NCI-H146 (cell line): ENCODE data around the gene CRIM1.
A peak's percentile ranks its signal among the peaks of the same experiment; 100 is the strongest.

ENCODE experiments used
- DNase-seq: peaks from one replicate; lab custom pipeline; 2025; lab: John Stamatoyannopoulos, UW

CRIM1 gene

GRCh38 chr2:36456227-36457175, 100.9 kb downstream of the CRIM1 start:
- DNase-seq = no peak

GRCh38 chr2:36458106-36458505, 102.5 kb downstream of the CRIM1 start:
- no peak for DNase-seq

- DNase-seq = peak; percentile 29
These were observed 104.2 kb downstream of the CRIM1 start for GRCh38 chr2:36459725-36460137.

GRCh38 chr2:36461039-36461681, 105.6 kb downstream of the CRIM1 start:
- DNase-seq = no peak

- DNase-seq = no peak
These were observed 106.8 kb downstream of the CRIM1 start for GRCh38 chr2:36462311-36462935.

GRCh38 chr2:36463365-36463764, 107.8 kb downstream of the CRIM1 start:
- no peak for DNase-seq

GRCh38 chr2:36464006-36464721, 108.6 kb downstream of the CRIM1 start:
- no peak for DNase-seq

- DNase-seq = no peak
These were observed 110.6 kb downstream of the CRIM1 start for GRCh38 chr2:36466135-36466534.

GRCh38 chr2:36468463-36469105, 113.0 kb downstream of the CRIM1 start:
- no peak for DNase-seq

- no peak for DNase-seq
These were observed 113.5 kb downstream of the CRIM1 start for GRCh38 chr2:36469106-36469477.

GRCh38 chr2:36469710-36470109, 114.1 kb downstream of the CRIM1 start:
- DNase-seq = no peak

- DNase-seq = no peak
These were observed 117.7 kb downstream of the CRIM1 start for GRCh38 chr2:36473230-36473629.

- no peak for DNase-seq
These were observed 120.8 kb downstream of the CRIM1 start for GRCh38 chr2:36476411-36476810.

- no peak for DNase-seq
These were observed 121.7 kb downstream of the CRIM1 start for GRCh38 chr2:36477315-36477714.

GRCh38 chr2:36477746-36478145, 122.2 kb downstream of the CRIM1 start:
- DNase-seq = no peak

GRCh38 chr2:36478332-36478738, 122.8 kb downstream of the CRIM1 start:
- no peak for DNase-seq

- no peak for DNase-seq
These were observed 123.4 kb downstream of the CRIM1 start for GRCh38 chr2:36478999-36479398.

- DNase-seq = no peak
These were observed 123.8 kb downstream of the CRIM1 start for GRCh38 chr2:36479406-36479805.

- no peak for DNase-seq
These were observed 124.5 kb downstream of the CRIM1 start for GRCh38 chr2:36480028-36480427.

GRCh38 chr2:36480636-36481035, 125.1 kb downstream of the CRIM1 start:
- no peak for DNase-seq

GRCh38 chr2:36481709-36482108, 126.1 kb downstream of the CRIM1 start:
- DNase-seq = no peak
